DOHH2 (cell line): ENCODE data around the gene ABCC11.
A peak's percentile ranks its signal among the peaks of the same experiment; 100 is the strongest.

Experiments
- H3F3A ChIP-seq: fragments of 200-600 bp; sonication (generic), shearing (Covaris generic); 2 replicates; pipeline ENCODE4 v1.6.0; 2016; ENCODE audit warnings: antibody characterized with exemption, mild to moderate bottlenecking; ENCODE audit not compliant: control insufficient read depth, insufficient read depth
- H3K27ac ChIP-seq: fragments of 200-600 bp; sonication (generic); 2 replicates; pipeline ENCODE4 v1.5.1; 2014; ENCODE audit warnings: low read depth, mild to moderate bottlenecking, low read length, moderate library complexity
- H3K27me3 ChIP-seq: fragments of 200-600 bp; sonication (generic); 2 replicates; pipeline ENCODE4 v1.6.1; 2014; ENCODE audit warnings: mild to moderate bottlenecking, low read length, mixed read lengths; ENCODE audit not compliant: control insufficient read depth
- H3K36me3 ChIP-seq: fragments of 200-600 bp; sonication (generic); 2 replicates; pipeline ENCODE4 v1.6.1; 2014; ENCODE audit warnings: mild to moderate bottlenecking, low read length, moderate library complexity, mixed read lengths; ENCODE audit not compliant: control insufficient read depth
- H3K4me1 ChIP-seq: fragments of 200-600 bp; sonication (generic); 2 replicates; pipeline ENCODE4 v1.6.1; 2014; ENCODE audit warnings: mild to moderate bottlenecking, low read length, mixed read lengths; ENCODE audit not compliant: control insufficient read depth
- H3K4me2 ChIP-seq: fragments of 200-600 bp; sonication (generic); 2 replicates; pipeline ENCODE4 v1.6.0; 2014; ENCODE audit warnings: mild to moderate bottlenecking, low read length, moderate library complexity
- H3K4me3 ChIP-seq: fragments of 200-600 bp; sonication (generic); 2 replicates; pipeline ENCODE4 v1.5.1; 2014; ENCODE audit warnings: mild to moderate bottlenecking, low read length, mixed read lengths
- H3K79me2 ChIP-seq: fragments of 200-600 bp; sonication (generic); 2 replicates; pipeline ENCODE4 v1.6.1; 2014; ENCODE audit warnings: mild to moderate bottlenecking, low read length, mixed read lengths; ENCODE audit not compliant: control insufficient read depth
- H3K9me2 ChIP-seq: fragments of 200-600 bp; sonication (generic); replicated peaks from 2 replicates; pipeline ENCODE4 v1.6.1; 2014; ENCODE audit warnings: mild to moderate bottlenecking, low read length, mixed read lengths; ENCODE audit not compliant: control insufficient read depth
- H3K9me3 ChIP-seq: fragments of 200-600 bp; sonication (generic); 2 replicates; pipeline ENCODE4 v1.6.1; 2014; ENCODE audit warnings: antibody characterized with exemption, low read length, mixed read lengths; ENCODE audit not compliant: control insufficient read depth, insufficient read depth
- H4K20me1 ChIP-seq: fragments of 200-600 bp; sonication (generic); 2 replicates; pipeline ENCODE4 v1.6.0; 2014; ENCODE audit warnings: low read depth, mild to moderate bottlenecking, antibody characterized with exemption, low read length, moderate library complexity; ENCODE audit not compliant: control insufficient read depth, insufficient read depth
- CTCF ChIP-seq: fragments of 200-600 bp; sonication (generic); IDR thresholded peaks from one replicate; pipeline ENCODE4 v1.5.1; 2014; ENCODE audit warnings: antibody characterized with exemption, mild to moderate bottlenecking, low read depth, low read length; ENCODE audit not compliant: poor library complexity, severe bottlenecking
- EZH2phosphoT487 ChIP-seq: fragments of 200-600 bp; sonication (generic); IDR thresholded peaks from 2 replicates; pipeline ENCODE4 v1.6.1; 2017; ENCODE audit warnings: borderline replicate concordance, mild to moderate bottlenecking, antibody characterized with exemption, low read length, moderate library complexity, mixed read lengths

ABCC11 gene

DNA sequence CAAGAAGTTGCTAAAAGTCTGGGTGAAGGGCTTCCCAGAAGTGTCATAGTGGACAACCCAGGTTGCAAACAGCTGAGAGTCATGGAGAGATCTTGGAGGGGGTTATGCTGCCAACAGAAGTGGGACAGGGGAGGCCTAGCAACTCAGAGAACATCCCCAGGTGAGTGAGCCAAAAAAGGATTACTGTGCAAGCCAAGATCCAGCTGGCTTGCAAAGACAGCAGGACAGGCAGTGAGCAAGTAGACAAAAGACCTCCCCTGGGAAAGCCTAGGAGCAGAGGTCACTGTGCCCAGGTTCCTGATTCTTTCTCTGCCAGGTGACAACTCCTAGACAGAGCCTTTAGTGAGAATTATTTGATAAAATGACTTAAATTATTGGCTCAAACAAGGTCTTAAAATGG, 12.7 kb downstream of the ABCC11 start:
- H3K79me2 ChIP-seq: no peaks in the 10 kb centered on the region
- no peak overlapping the region for H3K27ac ChIP-seq
- no peaks in the 10 kb centered on the region for H3K36me3 ChIP-seq
- H3K4me3 ChIP-seq: no peak overlapping the region
- no peaks in the 10 kb centered on the region for H3K9me3 ChIP-seq
- no peaks in the 10 kb centered on the region for H3F3A ChIP-seq
- no peaks in the 10 kb centered on the region for H3K9me2 ChIP-seq
- TF ChIP-seq EZH2phosphoT487 (no peak), CTCF (no peak)
- no peak overlapping the region for H3K4me2 ChIP-seq
- H3K4me1 ChIP-seq: no peaks in the 10 kb centered on the region
- H3K27me3 ChIP-seq: 0 out of 2 replicates have a peak, but pooled peaks cover 2% of the 10 kb centered on the region
- H4K20me1 ChIP-seq: no peaks in the 10 kb centered on the region

DNA sequence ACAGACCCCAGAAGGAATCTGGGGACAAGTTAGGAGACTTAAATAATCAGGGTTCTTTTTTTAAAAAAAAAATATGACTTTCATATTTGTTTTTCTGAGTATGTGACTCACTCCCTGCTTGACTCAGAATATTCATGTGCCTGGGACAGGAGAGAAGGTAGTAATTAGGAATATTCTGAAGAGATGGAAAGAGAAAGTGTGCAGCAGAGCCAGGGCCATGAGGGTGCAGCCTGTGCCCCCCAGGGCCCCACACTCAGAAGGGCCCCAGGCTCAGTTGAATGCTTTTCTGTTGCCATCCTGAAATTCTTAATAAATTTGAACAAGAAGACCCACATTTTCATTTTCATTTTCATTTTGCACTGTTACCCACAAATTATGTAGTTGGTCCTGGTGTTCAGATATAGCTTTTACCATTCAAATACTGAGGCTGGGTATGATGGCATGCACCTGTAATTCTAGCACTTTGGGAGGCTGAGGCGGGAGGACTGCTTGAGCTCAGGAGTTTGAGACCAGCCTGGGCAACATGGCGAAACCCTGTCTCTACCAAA, 14.8 kb downstream of the ABCC11 start:
- TF ChIP-seq EZH2phosphoT487 (no peak), CTCF (no peak)
- H3F3A ChIP-seq: no peaks in the 10 kb centered on the region
- H3K27ac ChIP-seq: no peak overlapping the region
- no peak overlapping the region for H3K4me3 ChIP-seq
- H3K4me1 ChIP-seq: no peaks in the 10 kb centered on the region
- no peaks in the 10 kb centered on the region for H3K79me2 ChIP-seq
- no peaks in the 10 kb centered on the region for H3K9me3 ChIP-seq
- H3K9me2 ChIP-seq: no peaks in the 10 kb centered on the region
- H4K20me1 ChIP-seq: no peaks in the 10 kb centered on the region
- H3K27me3 ChIP-seq: 0 out of 2 replicates have a peak, but pooled peaks cover 2% of the 10 kb centered on the region
- no peak overlapping the region for H3K4me2 ChIP-seq
- H3K36me3 ChIP-seq: no peaks in the 10 kb centered on the region

- Histone ChIP-seq H3K79me2 (no peaks in the 10 kb centered on the region), H3K36me3 (no peaks in the 10 kb centered on the region), H3K4me1 (no peaks in the 10 kb centered on the region), H3K9me3 (no peaks in the 10 kb centered on the region), H4K20me1 (no peaks in the 10 kb centered on the region), H3K4me2 (no peak overlapping the region), H3K27ac (no peak overlapping the region), H3F3A (no peaks in the 10 kb centered on the region), H3K4me3 (no peak overlapping the region), H3K9me2 (no peaks in the 10 kb centered on the region), H3K27me3 (0 out of 2 replicates have a peak, but pooled peaks cover 2% of the 10 kb centered on the region)
- peak; percentile 55 for TF ChIP-seq CTCF
- no peak for TF ChIP-seq EZH2phosphoT487
Measured at GRCh38 chr16:48231727-48232492, 15.4 kb downstream of the ABCC11 start.
